HG02678 (cell line): Measurements from ENCODE around the gene FGD6.
"Not testable (repeated sequence)": the region's sequence is repeated elsewhere in the genome, so short reads cannot be mapped to it uniquely, and the experiment has no call there.

Experiments
- ATAC-seq: cut with Tn5 transposase; IDR thresholded peaks from one replicate; pipeline ENCODE4 v1.9.1; 2021; ENCODE audit warnings: mild to moderate bottlenecking, moderate library complexity; ENCODE audit not compliant: unreplicated experiment

Gene FGD6

GRCh38 chr12:95130096-95130495 lies 87.2 kb downstream of the FGD6 start:
- ATAC-seq, result no peak

- ATAC-seq, result no peak
Observed at GRCh38 chr12:95129115-95129514, 88.2 kb downstream of the FGD6 start.

- no peak for ATAC-seq
Observed at GRCh38 chr12:95126736-95127135, 90.5 kb downstream of the FGD6 start.

- no peak for ATAC-seq
Observed at GRCh38 chr12:95126076-95126475, 91.2 kb downstream of the FGD6 start.

GRCh38 chr12:95124106-95124505 lies 93.2 kb downstream of the FGD6 start:
- ATAC-seq, result no peak

GRCh38 chr12:95118788-95119179 lies 98.5 kb downstream of the FGD6 start:
- ATAC-seq, result no peak

- no peak for ATAC-seq
Observed at GRCh38 chr12:95118138-95118787, 99.0 kb downstream of the FGD6 start.

GRCh38 chr12:95117178-95117599 lies 100.1 kb downstream of the FGD6 start:
- peak; percentile 78 for ATAC-seq

- peak; percentile 24 for ATAC-seq
Observed at GRCh38 chr12:95116773-95117172, 100.5 kb downstream of the FGD6 start.

GRCh38 chr12:95116341-95116740 lies 100.9 kb downstream of the FGD6 start:
- ATAC-seq, result no peak

- no peak for ATAC-seq
Observed at GRCh38 chr12:95115641-95116040, 101.6 kb downstream of the FGD6 start.

GRCh38 chr12:95114766-95115405 lies 102.4 kb downstream of the FGD6 start:
- no peak for ATAC-seq

- ATAC-seq, result no peak
Observed at GRCh38 chr12:95107362-95107761, 109.9 kb downstream of the FGD6 start.

GRCh38 chr12:95105540-95105939 lies 111.7 kb downstream of the FGD6 start:
- no peak for ATAC-seq

GRCh38 chr12:95104919-95105452 lies 112.3 kb downstream of the FGD6 start:
- ATAC-seq, result no peak

- ATAC-seq, result peak; percentile 95
Observed at GRCh38 chr12:95102916-95103671, 114.2 kb downstream of the FGD6 start.

- not testable (repeated sequence) for ATAC-seq
Observed at GRCh38 chr12:95101957-95102356, 115.3 kb downstream of the FGD6 start.

- no peak for ATAC-seq
Observed at GRCh38 chr12:95100264-95101190, 116.7 kb downstream of the FGD6 start.

GRCh38 chr12:95099270-95099790 lies 117.9 kb downstream of the FGD6 start:
- ATAC-seq, result no peak

GRCh38 chr12:95096852-95097251 lies 120.4 kb downstream of the FGD6 start:
- ATAC-seq, result no peak
